RKO (cell line): ENCODE measurements around the gene MAP6.

Experiments
- DNase-seq: peaks from one replicate; pipeline ENCODE4 v3.0.0-alpha.2; 2016; ENCODE audit warnings: low spot score

The MAP6 gene

GRCh38 chr11:75667255-75667830 lies 1.5 kb downstream of the MAP6 start:
- no peak for DNase-seq

GRCh38 chr11:75665990-75666389 lies 2.8 kb downstream of the MAP6 start:
- no peak for DNase-seq

GRCh38 chr11:75665126-75665525 lies 3.7 kb downstream of the MAP6 start:
- DNase-seq: no peak

- no peak for DNase-seq
Observed at GRCh38 chr11:75664389-75664788, 4.4 kb downstream of the MAP6 start.

- no peak for DNase-seq
Observed at GRCh38 chr11:75663808-75664207, 5.0 kb downstream of the MAP6 start.

- DNase-seq: no peak
Observed at GRCh38 chr11:75659836-75660235, 9.0 kb downstream of the MAP6 start.

- no peak for DNase-seq
Observed at GRCh38 chr11:75656044-75656727, 12.7 kb downstream of the MAP6 start.

GRCh38 chr11:75655605-75656004 lies 13.2 kb downstream of the MAP6 start:
- no peak for DNase-seq

GRCh38 chr11:75654314-75654713 lies 14.5 kb downstream of the MAP6 start:
- DNase-seq: no peak

- DNase-seq: no peak
Observed at GRCh38 chr11:75653532-75653931, 15.3 kb downstream of the MAP6 start.

GRCh38 chr11:75652936-75653335 lies 15.9 kb downstream of the MAP6 start:
- no peak for DNase-seq

- no peak for DNase-seq
Observed at GRCh38 chr11:75651218-75651617, 17.6 kb downstream of the MAP6 start.

- DNase-seq: no peak
Observed at GRCh38 chr11:75650167-75650723, 18.6 kb downstream of the MAP6 start.

- DNase-seq: no peak
Observed at GRCh38 chr11:75644946-75645345, 23.9 kb downstream of the MAP6 start.

- DNase-seq: no peak
Observed at GRCh38 chr11:75644370-75644769, 24.5 kb downstream of the MAP6 start.

GRCh38 chr11:75642402-75643113 lies 26.3 kb downstream of the MAP6 start:
- DNase-seq: no peak

GRCh38 chr11:75639762-75640181 lies 29.1 kb downstream of the MAP6 start:
- no peak for DNase-seq

GRCh38 chr11:75637998-75638397 lies 30.8 kb downstream of the MAP6 start:
- DNase-seq: no peak

- DNase-seq: no peak
Observed at GRCh38 chr11:75635066-75635862, 33.6 kb downstream of the MAP6 start.

- no peak for DNase-seq
Observed at GRCh38 chr11:75633409-75634066, 35.3 kb downstream of the MAP6 start.

- DNase-seq: no peak
Observed at GRCh38 chr11:75632962-75633361, 35.9 kb downstream of the MAP6 start.

- DNase-seq: no peak
Observed at GRCh38 chr11:75632450-75632849, 36.4 kb downstream of the MAP6 start.
